ENCODE measurements around the gene SYCE3. TPM values are rescaled to one million over a fixed set of nuclear protein-coding genes. Genes with fewer than 3 reads are reported as not detected.
"Not testable (repeated sequence)": the region's sequence is repeated elsewhere in the genome, so short reads cannot be mapped to it uniquely, and the experiment has no call there.

Gene SYCE3
- total RNA-seq, 2 experiments from 2014 or later = not detected

DNA sequence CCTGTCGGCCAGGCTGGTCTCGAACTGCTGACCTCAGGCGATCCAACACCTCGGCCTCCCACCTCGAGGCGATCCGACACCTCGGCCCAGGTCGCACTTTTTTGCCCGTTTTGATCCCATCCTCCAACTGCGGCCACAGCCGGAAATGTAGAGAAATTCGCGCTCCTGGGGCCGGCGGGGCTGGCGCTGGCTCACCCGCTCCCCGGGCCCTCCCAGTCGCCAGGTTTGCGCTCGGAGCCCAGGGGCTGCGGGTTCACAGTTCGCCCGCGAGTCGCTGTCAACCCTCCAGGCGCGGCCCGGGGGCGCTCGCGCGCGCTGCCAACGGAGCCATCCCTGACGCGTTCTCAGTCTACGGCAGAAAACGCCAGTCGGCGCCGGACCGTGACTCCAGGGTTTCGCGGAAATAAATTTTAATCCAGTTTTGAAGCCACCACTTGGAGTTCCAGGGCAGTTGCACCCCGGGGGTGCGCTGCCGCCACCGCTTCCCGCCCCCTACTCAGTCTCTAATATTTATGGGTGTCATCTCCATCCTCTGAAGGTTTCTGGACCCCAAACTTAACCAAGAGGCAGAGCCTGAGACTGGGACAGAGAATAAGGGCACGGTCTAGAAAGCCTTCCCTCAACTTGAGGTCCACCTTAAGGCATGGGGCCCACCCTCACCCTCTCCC lies 18.5 kb downstream of the SYCE3 start:
- CTCF ChIA-PET (ENCODE audit: unreplicated experiment) = no interaction called here
- Histone ChIP-seq H4K20me1 (ENCODE audit: insufficient read depth, low read length) (no peaks in the 10 kb centered on the region), H3K79me2 (ENCODE audit: insufficient read depth, low read depth, low read length) (no peaks in the 10 kb centered on the region), H3K9me3 (ENCODE audit: low read length) (no peaks in the 10 kb centered on the region), H3K4me3 (ENCODE audit: low read depth, low read length, poor library complexity, severe bottlenecking) (no peak overlapping the region), H3K27ac (ENCODE audit: low read depth, low read length, poor library complexity, severe bottlenecking) (no peak overlapping the region), H2AFZ (ENCODE audit: low read length) (peak overlapping the region; percentile 34; the same call in 1 of the 2 replicates), H3K4me1 (ENCODE audit: insufficient read depth, low read length, poor library complexity, severe bottlenecking) (peaks cover 57% of the 10 kb centered on the region), H3K36me3 (ENCODE audit: insufficient read depth, low read length) (no peaks in the 10 kb centered on the region), H3K9me2 (ENCODE audit: insufficient read depth, low read length) (no peaks in the 10 kb centered on the region), H3K4me2 (ENCODE audit: low read length) (peak overlapping the region; percentile 51)
- TF ChIP-seq, protein P1, sequence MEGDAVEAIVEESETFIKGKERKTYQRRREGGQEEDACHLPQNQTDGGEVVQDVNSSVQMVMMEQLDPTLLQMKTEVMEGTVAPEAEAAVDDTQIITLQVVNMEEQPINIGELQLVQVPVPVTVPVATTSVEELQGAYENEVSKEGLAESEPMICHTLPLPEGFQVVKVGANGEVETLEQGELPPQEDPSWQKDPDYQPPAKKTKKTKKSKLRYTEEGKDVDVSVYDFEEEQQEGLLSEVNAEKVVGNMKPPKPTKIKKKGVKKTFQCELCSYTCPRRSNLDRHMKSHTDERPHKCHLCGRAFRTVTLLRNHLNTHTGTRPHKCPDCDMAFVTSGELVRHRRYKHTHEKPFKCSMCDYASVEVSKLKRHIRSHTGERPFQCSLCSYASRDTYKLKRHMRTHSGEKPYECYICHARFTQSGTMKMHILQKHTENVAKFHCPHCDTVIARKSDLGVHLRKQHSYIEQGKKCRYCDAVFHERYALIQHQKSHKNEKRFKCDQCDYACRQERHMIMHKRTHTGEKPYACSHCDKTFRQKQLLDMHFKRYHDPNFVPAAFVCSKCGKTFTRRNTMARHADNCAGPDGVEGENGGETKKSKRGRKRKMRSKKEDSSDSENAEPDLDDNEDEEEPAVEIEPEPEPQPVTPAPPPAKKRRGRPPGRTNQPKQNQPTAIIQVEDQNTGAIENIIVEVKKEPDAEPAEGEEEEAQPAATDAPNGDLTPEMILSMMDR (conservative IDR thresholded peaks at IDR 0.05; ENCODE audit: low read length) = peak; percentile 80
- no peak for TF ChIP-seq EZH2phosphoT487 (IDR thresholded peaks at IDR 0.05; ENCODE audit: borderline replicate concordance, low read depth, low read length)
- BruUV-seq (replicated peaks) = no TSS peak
- POLR2A ChIA-PET = no interaction called here
- intact Hi-C loops (cut with micrococcal nuclease; ENCODE audit: unreplicated experiment) = loop anchor here (1.0 to 2.0 kb wide), 2 partner anchors 39 to 147 kb away; partner anchors contain the start of gene CHKB
- DNase-seq (ENCODE audit: low spot score) = peak; percentile 66

DNA sequence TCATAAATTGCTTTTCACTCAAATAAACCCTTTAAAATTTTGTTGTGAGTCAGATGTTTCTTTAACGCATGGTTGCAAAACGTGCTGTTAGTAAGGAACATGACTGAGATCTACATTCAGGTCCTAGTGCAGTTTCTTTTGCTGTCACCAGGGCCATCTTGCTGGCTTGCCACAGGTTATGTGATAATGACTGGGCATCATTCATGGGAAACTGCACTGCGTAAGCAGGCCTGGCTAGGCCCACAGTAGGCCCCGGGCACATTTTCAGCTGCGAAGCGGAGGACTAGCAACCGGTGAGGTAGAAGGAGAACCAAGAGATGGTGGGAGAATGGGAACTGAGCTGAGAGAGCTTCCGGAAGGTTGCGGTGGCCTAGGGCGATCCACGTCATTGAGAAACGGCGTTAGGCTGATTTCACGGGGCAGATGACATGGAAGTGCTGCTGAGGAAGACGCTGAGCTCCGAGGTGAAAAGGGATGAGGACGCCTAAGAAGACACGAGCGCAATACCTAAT lies 20.2 kb downstream of the SYCE3 start:
- no peak overlapping the region for H3K4me3 ChIP-seq (ENCODE audit: low read depth, low read length, poor library complexity, severe bottlenecking)
- BruUV-seq (replicated peaks) = no TSS peak
- ChIA-PET POLR2A (interaction anchor here (0.6 kb wide), 1 partner anchor 144 kb away, joined by 5 read pairs; no protein-coding TSS in a partner anchor), CTCF (ENCODE audit: unreplicated experiment) (no interaction called here)
- no peak overlapping the region for H3K4me2 ChIP-seq (ENCODE audit: low read length)
- H3K9me2 ChIP-seq (ENCODE audit: insufficient read depth, low read length) = no peaks in the 10 kb centered on the region
- no peak for TF ChIP-seq EZH2phosphoT487 (IDR thresholded peaks at IDR 0.05; ENCODE audit: borderline replicate concordance, low read depth, low read length)
- TF ChIP-seq, protein P1 (conservative IDR thresholded peaks at IDR 0.05; ENCODE audit: low read length) = no peak
- H3K4me1 ChIP-seq (ENCODE audit: insufficient read depth, low read length, poor library complexity, severe bottlenecking) = peaks cover 56% of the 10 kb centered on the region
- intact Hi-C loops (cut with micrococcal nuclease; ENCODE audit: unreplicated experiment) = no loop called here
- no peak overlapping the region for H2AFZ ChIP-seq (ENCODE audit: low read length)
- no peak for DNase-seq (ENCODE audit: low spot score)
- no peak overlapping the region for H3K27ac ChIP-seq (ENCODE audit: low read depth, low read length, poor library complexity, severe bottlenecking)
- H3K36me3 ChIP-seq (ENCODE audit: insufficient read depth, low read length) = no peaks in the 10 kb centered on the region
- no peaks in the 10 kb centered on the region for H3K79me2 ChIP-seq (ENCODE audit: insufficient read depth, low read depth, low read length)
- no peaks in the 10 kb centered on the region for H4K20me1 ChIP-seq (ENCODE audit: insufficient read depth, low read length)
- H3K9me3 ChIP-seq (ENCODE audit: low read length) = no peaks in the 10 kb centered on the region

DNA sequence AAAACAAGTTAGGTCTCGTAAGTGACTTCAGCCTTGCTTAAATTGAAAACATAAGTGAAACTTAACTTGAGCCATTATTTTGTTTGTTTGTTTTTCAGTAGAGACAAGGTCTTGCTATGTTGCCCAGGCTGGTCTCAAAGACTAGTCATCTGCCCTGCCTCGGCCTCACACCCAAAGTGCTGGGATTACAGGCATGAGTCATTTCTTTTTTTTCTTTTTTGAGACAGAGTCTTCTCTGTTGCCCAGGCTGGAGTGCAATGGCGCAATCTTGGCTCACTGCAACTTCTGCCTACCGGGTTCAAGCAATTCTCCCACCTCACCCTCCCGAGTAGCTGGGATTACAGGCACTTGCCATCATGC lies 21.1 kb downstream of the SYCE3 start:
- H3K9me3 ChIP-seq (ENCODE audit: low read length); H3K36me3 ChIP-seq (ENCODE audit: insufficient read depth, low read length); H3K4me3 ChIP-seq (ENCODE audit: low read depth, low read length, poor library complexity, severe bottlenecking); H4K20me1 ChIP-seq (ENCODE audit: insufficient read depth, low read length); intact Hi-C loops (cut with micrococcal nuclease; ENCODE audit: unreplicated experiment); H3K9me2 ChIP-seq (ENCODE audit: insufficient read depth, low read length); H3K27ac ChIP-seq (ENCODE audit: low read depth, low read length, poor library complexity, severe bottlenecking); H3K4me2 ChIP-seq (ENCODE audit: low read length); DNase-seq (ENCODE audit: low spot score); BruUV-seq (replicated peaks); H3K79me2 ChIP-seq (ENCODE audit: insufficient read depth, low read depth, low read length): not testable (repeated sequence)
- Histone ChIP-seq H3K4me1 (ENCODE audit: insufficient read depth, low read length, poor library complexity, severe bottlenecking) (peaks cover 56% of the 10 kb centered on the region), H2AFZ (ENCODE audit: low read length) (peak overlapping the region; percentile 64; the same call in 1 of the 2 replicates)
- ChIA-PET CTCF (ENCODE audit: unreplicated experiment) (interaction anchor here (1.1 kb wide), 1 partner anchor 22 kb away, joined by 3 read pairs; no protein-coding TSS in a partner anchor), POLR2A (interaction anchor here (0.8 kb wide), 1 partner anchor 438 kb away, joined by 3 read pairs; no protein-coding TSS in a partner anchor)

Measured in OCI-LY7 (cell line).